ENCODE results near the gene CTU2. TPM values are rescaled to one million over a fixed set of nuclear protein-coding genes. Genes with fewer than 3 reads are reported as not detected.

Gene CTU2
- polyA plus RNA-seq, 2 donors = 10.4 to 11.0 TPM

- H3K27me3 ChIP-seq (ENCODE audit: control insufficient read depth in 1 of 2, insufficient read depth in 2 of 2, low read length in 2 of 2) = no peaks in the 10 kb centered on the region
- peaks cover 0 to 46% of the 10 kb centered on the region in 2 donors for H3K36me3 ChIP-seq (ENCODE audit: control insufficient read depth in 2 of 2, insufficient read depth in 2 of 2, low read length in 1 of 2)
- no peak overlapping the region for H3K27ac ChIP-seq (ENCODE audit: low read depth in 2 of 2, low read length in 1 of 2)
- 78 to 83% methylated on average over 28 to 33 of the region's 33 CpGs for WGBS, 2 donors
- no peak overlapping the region for H3K4me3 ChIP-seq (ENCODE audit: low read depth in 1 of 2, low read length in 2 of 2)
- no peaks in the 10 kb centered on the region for H3K9me3 ChIP-seq (ENCODE audit: control insufficient read depth in 2 of 2, insufficient read depth in 1 of 2, low read depth in 1 of 2, low read length in 1 of 2)
- peaks cover 2 to 36% of the 10 kb centered on the region in 2 donors for H3K4me1 ChIP-seq (ENCODE audit: control insufficient read depth in 2 of 2, insufficient read depth in 2 of 2, low read length in 1 of 2)
Observed at GRCh38 chr16:88739977-88740726, 33.8 kb downstream of the CTU2 start.

GRCh38 chr16:88740727-88741055 lies 34.4 kb downstream of the CTU2 start:
- Histone ChIP-seq H3K4me1 (ENCODE audit: control insufficient read depth in 2 of 2, insufficient read depth in 2 of 2, low read length in 1 of 2) (peaks cover 2 to 36% of the 10 kb centered on the region in 2 donors), H3K36me3 (ENCODE audit: control insufficient read depth in 2 of 2, insufficient read depth in 2 of 2, low read length in 1 of 2) (peaks cover 0 to 41% of the 10 kb centered on the region in 2 donors)
- WGBS, 2 donors = 87 to 89% methylated on average over 11 to 12 of the region's 12 CpGs

DNA sequence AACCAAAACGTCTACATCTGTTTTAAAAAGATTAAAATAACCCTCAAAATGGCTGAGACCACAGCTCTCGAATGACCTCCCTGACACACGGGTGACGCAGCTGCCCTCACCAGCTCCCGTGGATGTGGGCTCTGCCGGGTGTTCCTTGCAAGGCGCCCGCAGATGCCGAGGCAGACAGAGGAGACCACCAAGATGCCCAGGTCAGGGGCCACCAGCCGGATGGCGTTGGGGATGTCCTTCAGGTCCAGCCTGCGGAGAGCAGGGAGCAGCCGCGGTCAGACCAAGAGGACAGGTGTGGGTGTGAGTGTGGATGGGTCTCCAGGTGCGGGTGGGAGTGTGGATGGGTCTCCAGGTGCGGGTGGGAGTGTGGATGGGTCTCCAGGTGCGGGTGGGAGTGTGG lies 35.1 kb downstream of the CTU2 start:
- no peaks in the 10 kb centered on the region for H3K27me3 ChIP-seq (ENCODE audit: control insufficient read depth in 1 of 2, insufficient read depth in 2 of 2, low read length in 2 of 2)
- H3K4me1 ChIP-seq (ENCODE audit: control insufficient read depth in 2 of 2, insufficient read depth in 2 of 2, low read length in 1 of 2) = peaks cover 2 to 36% of the 10 kb centered on the region in 2 donors
- no peaks in the 10 kb centered on the region for H3K9me3 ChIP-seq (ENCODE audit: control insufficient read depth in 2 of 2, insufficient read depth in 1 of 2, low read depth in 1 of 2, low read length in 1 of 2)
- H3K27ac ChIP-seq (ENCODE audit: low read depth in 2 of 2, low read length in 1 of 2) = no peak overlapping the region
- peaks cover 0 to 35% of the 10 kb centered on the region in 2 donors for H3K36me3 ChIP-seq (ENCODE audit: control insufficient read depth in 2 of 2, insufficient read depth in 2 of 2, low read length in 1 of 2)
- 89 to 91% methylated on average over 15 to 17 of the region's 17 CpGs for WGBS, 2 donors
- no peak overlapping the region for H3K4me3 ChIP-seq (ENCODE audit: low read depth in 1 of 2, low read length in 2 of 2)

More at GRCh38 chr16:88740727-88741055, 34.4 kb downstream of the CTU2 start:
- no peak overlapping the region for H3K27ac ChIP-seq (ENCODE audit: low read depth in 2 of 2, low read length in 1 of 2)
- H3K27me3 ChIP-seq (ENCODE audit: control insufficient read depth in 1 of 2, insufficient read depth in 2 of 2, low read length in 2 of 2) = no peaks in the 10 kb centered on the region
- H3K9me3 ChIP-seq (ENCODE audit: control insufficient read depth in 2 of 2, insufficient read depth in 1 of 2, low read depth in 1 of 2, low read length in 1 of 2) = no peaks in the 10 kb centered on the region
- H3K4me3 ChIP-seq (ENCODE audit: low read depth in 1 of 2, low read length in 2 of 2) = no peak overlapping the region

DNA sequence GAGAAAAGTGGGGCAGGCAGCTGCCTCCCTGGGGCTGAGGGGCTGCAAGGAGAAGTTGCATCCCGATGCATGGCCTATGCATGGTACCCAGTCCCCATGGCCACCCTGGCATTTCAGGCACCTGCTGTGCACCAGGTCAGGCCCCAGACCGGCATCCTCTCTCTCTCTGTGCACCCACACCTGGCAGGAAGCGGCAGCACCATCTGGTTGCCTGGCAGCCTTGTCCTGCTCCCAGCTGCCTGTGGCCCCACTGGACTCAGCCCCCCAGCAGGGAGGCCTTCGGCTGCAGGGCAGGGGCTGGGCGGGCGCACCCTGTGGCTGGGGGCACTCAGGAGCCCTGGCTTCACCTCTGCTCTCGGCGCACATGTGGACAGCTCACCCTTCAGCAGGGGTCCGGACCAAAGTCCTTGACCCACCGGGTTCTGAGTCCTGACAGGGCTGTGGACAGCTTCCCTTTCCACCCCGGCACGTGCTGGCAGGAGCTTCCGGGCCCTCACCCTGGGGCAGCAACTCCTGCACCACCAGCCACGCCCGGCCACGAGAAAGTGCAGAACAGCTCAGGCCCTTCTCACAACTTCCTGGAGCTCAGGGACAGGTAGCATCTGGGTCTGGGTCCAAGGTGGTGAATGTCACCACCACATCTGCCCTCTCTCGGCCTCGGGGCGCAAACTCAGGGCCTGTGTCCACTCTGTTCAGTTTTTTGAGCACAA lies 36.7 kb downstream of the CTU2 start:
- WGBS, 2 donors = 77 to 80% methylated on average over 16 to 19 of the region's 19 CpGs
- H3K9me3 ChIP-seq (ENCODE audit: control insufficient read depth in 2 of 2, insufficient read depth in 1 of 2, low read depth in 1 of 2, low read length in 1 of 2) = no peaks in the 10 kb centered on the region

GRCh38 chr16:88743693-88744576 lies 37.6 kb downstream of the CTU2 start:
- Histone ChIP-seq H3K27me3 (ENCODE audit: control insufficient read depth in 1 of 2, insufficient read depth in 2 of 2, low read length in 2 of 2) (no peaks in the 10 kb centered on the region), H3K4me1 (ENCODE audit: control insufficient read depth in 2 of 2, insufficient read depth in 2 of 2, low read length in 1 of 2) (peaks cover under 1 to 32% of the 10 kb centered on the region in 2 donors), H3K9me3 (ENCODE audit: control insufficient read depth in 2 of 2, insufficient read depth in 1 of 2, low read depth in 1 of 2, low read length in 1 of 2) (no peaks in the 10 kb centered on the region), H3K36me3 (ENCODE audit: control insufficient read depth in 2 of 2, insufficient read depth in 2 of 2, low read length in 1 of 2) (peaks cover 0 to 24% of the 10 kb centered on the region in 2 donors), H3K4me3 (ENCODE audit: low read depth in 1 of 2, low read length in 2 of 2) (no peak overlapping the region), H3K27ac (ENCODE audit: low read depth in 2 of 2, low read length in 1 of 2) (no peak overlapping the region)
- 56 to 57% methylated on average over 31 to 32 of the region's 32 CpGs for WGBS, 2 donors

More for the DNA sequence above, 36.7 kb downstream of the CTU2 start:
- Histone ChIP-seq H3K27me3 (ENCODE audit: control insufficient read depth in 1 of 2, insufficient read depth in 2 of 2, low read length in 2 of 2) (no peaks in the 10 kb centered on the region), H3K27ac (ENCODE audit: low read depth in 2 of 2, low read length in 1 of 2) (no peak overlapping the region), H3K4me1 (ENCODE audit: control insufficient read depth in 2 of 2, insufficient read depth in 2 of 2, low read length in 1 of 2) (peaks cover 2 to 32% of the 10 kb centered on the region in 2 donors), H3K4me3 (ENCODE audit: low read depth in 1 of 2, low read length in 2 of 2) (no peak overlapping the region), H3K36me3 (ENCODE audit: control insufficient read depth in 2 of 2, insufficient read depth in 2 of 2, low read length in 1 of 2) (peaks cover 0 to 26% of the 10 kb centered on the region in 2 donors)

- Histone ChIP-seq H3K9me3 (ENCODE audit: control insufficient read depth in 2 of 2, insufficient read depth in 1 of 2, low read depth in 1 of 2, low read length in 1 of 2) (no peaks in the 10 kb centered on the region), H3K4me1 (ENCODE audit: control insufficient read depth in 2 of 2, insufficient read depth in 2 of 2, low read length in 1 of 2) (peaks cover 0 to 24% of the 10 kb centered on the region in 2 donors), H3K4me3 (ENCODE audit: low read depth in 1 of 2, low read length in 2 of 2) (no peak overlapping the region), H3K27me3 (ENCODE audit: control insufficient read depth in 1 of 2, insufficient read depth in 2 of 2, low read length in 2 of 2) (no peaks in the 10 kb centered on the region), H3K36me3 (ENCODE audit: control insufficient read depth in 2 of 2, insufficient read depth in 2 of 2, low read length in 1 of 2) (peaks cover 0 to 28% of the 10 kb centered on the region in 2 donors), H3K27ac (ENCODE audit: low read depth in 2 of 2, low read length in 1 of 2) (no peak overlapping the region)
- WGBS, 2 donors = 69 to 75% methylated on average over 38 to 39 of the region's 39 CpGs
Observed at GRCh38 chr16:88744577-88745521, 38.5 kb downstream of the CTU2 start.

GRCh38 chr16:88746506-88746905 lies 40.2 kb downstream of the CTU2 start:
- no peak overlapping the region for H3K4me3 ChIP-seq (ENCODE audit: low read depth in 1 of 2, low read length in 2 of 2)
- peaks cover 0 to 23% of the 10 kb centered on the region in 2 donors for H3K4me1 ChIP-seq (ENCODE audit: control insufficient read depth in 2 of 2, insufficient read depth in 2 of 2, low read length in 1 of 2)
- no peaks in the 10 kb centered on the region for H3K9me3 ChIP-seq (ENCODE audit: control insufficient read depth in 2 of 2, insufficient read depth in 1 of 2, low read depth in 1 of 2, low read length in 1 of 2)
- H3K27ac ChIP-seq (ENCODE audit: low read depth in 2 of 2, low read length in 1 of 2) = peak overlapping the region; percentile 33 to 68
- H3K36me3 ChIP-seq (ENCODE audit: control insufficient read depth in 2 of 2, insufficient read depth in 2 of 2, low read length in 1 of 2) = peaks cover 0 to 15% of the 10 kb centered on the region in 2 donors
- no peaks in the 10 kb centered on the region for H3K27me3 ChIP-seq (ENCODE audit: control insufficient read depth in 1 of 2, insufficient read depth in 2 of 2, low read length in 2 of 2)
- WGBS, 2 donors = 28 to 43% methylated on average over 17 of the region's 17 CpGs

GRCh38 chr16:88747588-88748301 lies 41.4 kb downstream of the CTU2 start:
- Histone ChIP-seq H3K27ac (ENCODE audit: low read depth in 2 of 2, low read length in 1 of 2) (no peak overlapping the region), H3K4me3 (ENCODE audit: low read depth in 1 of 2, low read length in 2 of 2) (no peak overlapping the region), H3K9me3 (ENCODE audit: control insufficient read depth in 2 of 2, insufficient read depth in 1 of 2, low read depth in 1 of 2, low read length in 1 of 2) (no peaks in the 10 kb centered on the region), H3K4me1 (ENCODE audit: control insufficient read depth in 2 of 2, insufficient read depth in 2 of 2, low read length in 1 of 2) (peaks cover 0 to 23% of the 10 kb centered on the region in 2 donors), H3K27me3 (ENCODE audit: control insufficient read depth in 1 of 2, insufficient read depth in 2 of 2, low read length in 2 of 2) (no peaks in the 10 kb centered on the region), H3K36me3 (ENCODE audit: control insufficient read depth in 2 of 2, insufficient read depth in 2 of 2, low read length in 1 of 2) (peaks cover 0 to 12% of the 10 kb centered on the region in 2 donors)
- WGBS, 2 donors = 81 to 89% methylated on average over 26 of the region's 26 CpGs
